DLD1 (cell line): ENCODE measurements around the gene ABCG8.

Experiments
- in situ Hi-C: cut with HindIII; loops from 2 replicates; pipeline ENCODE4 v1.10.0; 2017; ENCODE audit warnings: low sequenced_read_pairs

Gene ABCG8

DNA sequence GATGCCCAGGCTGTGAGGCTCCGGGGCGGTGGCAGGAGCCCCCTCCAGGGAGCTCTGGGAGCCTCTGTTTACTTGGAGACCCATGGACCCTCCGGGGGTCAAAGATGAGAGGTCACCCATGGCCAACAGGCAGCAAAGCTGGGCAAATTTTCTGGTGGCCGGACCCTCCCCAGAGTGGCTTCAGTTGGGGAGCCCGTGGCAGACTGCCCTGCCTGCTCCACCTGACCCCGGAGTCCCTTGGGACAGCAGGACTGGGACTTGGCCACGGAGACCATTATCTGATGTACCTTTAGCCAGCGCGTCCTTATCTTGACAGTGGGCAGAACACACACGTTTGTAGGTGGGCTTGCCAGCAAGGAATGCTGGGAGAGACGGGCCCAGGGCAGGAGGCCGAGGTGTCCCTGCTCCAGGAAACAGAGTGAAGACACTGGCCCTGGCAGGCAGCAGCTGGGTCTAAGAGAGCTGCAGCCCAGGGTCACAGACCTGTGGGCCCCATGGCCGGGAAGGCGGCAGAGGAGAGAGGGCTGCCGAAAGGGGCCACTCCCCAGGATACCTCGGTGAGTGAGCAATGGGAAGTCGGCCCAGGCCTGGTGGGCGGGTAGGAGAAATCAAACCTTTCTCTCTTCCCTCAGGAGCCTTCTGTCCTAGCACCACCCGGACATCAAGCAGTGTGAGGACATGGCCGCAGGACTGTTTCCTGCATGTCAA is at the start of gene ABCG8, which contains the start of gene ABCG5:
Gene ABCG8 (plus strand): TSS at position 412 of the 708 bp plus-strand sequence. CDS start 83 bp downstream, at position 495.
Gene ABCG5 (minus strand): TSS at position 280 of the 708 bp plus-strand sequence. CDS start 160 bp downstream, at position 120.
- in situ Hi-C loops: no loop called here

DNA sequence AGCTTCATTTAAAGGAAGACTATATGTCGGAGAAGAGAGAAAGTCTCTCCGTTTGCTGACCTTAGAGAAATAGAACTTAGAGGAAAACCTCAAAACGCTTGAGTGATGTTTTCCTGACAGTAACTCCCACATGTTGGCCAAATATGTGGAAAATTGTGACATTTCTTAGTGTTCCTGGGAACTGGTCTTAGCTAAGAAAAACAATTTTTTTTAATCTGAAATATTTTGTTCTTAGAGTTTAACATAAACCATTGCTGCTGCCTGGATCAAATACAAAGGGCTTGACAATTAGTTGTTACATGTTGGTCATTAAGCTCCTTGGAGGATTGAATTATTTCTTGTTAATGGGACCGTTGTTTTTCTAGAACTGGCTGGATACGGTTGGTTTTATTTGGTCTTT is 48.6 kb upstream of the ABCG8 start:
- in situ Hi-C loops: no loop called here

- in situ Hi-C loops: no loop called here
These were observed 47.6 kb upstream of the ABCG8 start for GRCh38 chr2:43791035-43791765.

DNA sequence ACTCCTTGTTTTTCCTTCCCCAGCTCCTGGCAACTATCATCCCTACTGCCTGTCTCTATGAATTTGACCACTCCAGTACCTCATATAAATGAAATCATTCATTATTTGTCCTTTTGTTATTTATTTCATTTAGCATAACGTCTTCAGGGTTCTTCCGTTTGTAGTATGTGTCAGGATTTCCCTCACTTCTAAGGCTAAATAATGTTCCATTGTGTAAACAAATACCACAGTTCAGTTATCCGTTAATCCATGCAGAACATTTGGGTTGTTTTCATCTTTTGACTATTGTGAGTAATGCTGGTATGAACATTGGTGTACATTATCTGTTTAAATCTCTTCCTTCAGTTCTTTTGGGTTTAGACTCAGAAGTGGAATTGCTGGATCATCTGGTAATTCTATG is 46.1 kb upstream of the ABCG8 start:
- in situ Hi-C loops: no loop called here

GRCh38 chr2:43794956-43795355 is 43.8 kb upstream of the ABCG8 start:
- in situ Hi-C loops: no loop called here

- in situ Hi-C loops: no loop called here
These were observed 42.6 kb upstream of the ABCG8 start for GRCh38 chr2:43796206-43796605.

GRCh38 chr2:43798300-43798699 is 40.5 kb upstream of the ABCG8 start:
- in situ Hi-C loops: no loop called here

DNA sequence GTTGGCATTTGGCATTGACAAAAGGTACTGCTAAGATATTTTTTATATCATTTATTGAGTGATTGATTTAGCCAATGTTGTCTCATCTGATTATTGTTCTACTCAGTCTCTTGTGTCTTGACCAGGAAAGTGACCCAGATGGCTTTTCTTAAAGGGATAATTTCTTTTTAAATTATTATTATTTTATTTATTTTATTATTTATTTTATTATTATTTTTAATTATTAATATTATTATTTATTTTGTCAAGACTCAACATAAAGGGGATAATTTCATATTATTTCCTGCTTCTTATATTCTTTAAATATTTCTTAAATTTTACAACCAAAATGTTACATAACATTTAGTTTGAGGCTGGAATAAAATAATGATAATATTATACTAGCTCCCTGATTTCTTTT is 37.9 kb upstream of the ABCG8 start:
- in situ Hi-C loops: no loop called here

- in situ Hi-C loops: no loop called here
These were observed 36.6 kb upstream of the ABCG8 start for GRCh38 chr2:43802135-43802534.

DNA sequence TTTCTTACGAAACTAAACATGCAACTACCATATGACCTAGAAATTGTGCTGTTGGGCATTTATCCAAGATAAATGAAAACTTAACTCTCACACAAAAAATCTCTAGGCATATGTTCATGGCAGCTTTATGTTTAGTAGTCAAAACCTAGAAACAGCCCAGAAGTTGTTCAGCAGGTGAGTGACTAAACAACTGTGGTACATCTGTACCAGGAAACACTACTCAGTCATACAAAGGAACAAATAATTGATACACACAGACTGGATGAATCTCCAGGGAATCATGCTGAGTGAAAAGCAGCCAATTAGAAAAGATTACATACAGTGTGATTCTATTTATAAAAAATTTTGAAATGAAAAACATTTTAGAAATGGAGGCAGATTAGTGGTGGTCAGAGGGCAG is 35.7 kb upstream of the ABCG8 start:
- in situ Hi-C loops: no loop called here

- in situ Hi-C loops: no loop called here
These were observed 32.1 kb upstream of the ABCG8 start for GRCh38 chr2:43806719-43807031.

DNA sequence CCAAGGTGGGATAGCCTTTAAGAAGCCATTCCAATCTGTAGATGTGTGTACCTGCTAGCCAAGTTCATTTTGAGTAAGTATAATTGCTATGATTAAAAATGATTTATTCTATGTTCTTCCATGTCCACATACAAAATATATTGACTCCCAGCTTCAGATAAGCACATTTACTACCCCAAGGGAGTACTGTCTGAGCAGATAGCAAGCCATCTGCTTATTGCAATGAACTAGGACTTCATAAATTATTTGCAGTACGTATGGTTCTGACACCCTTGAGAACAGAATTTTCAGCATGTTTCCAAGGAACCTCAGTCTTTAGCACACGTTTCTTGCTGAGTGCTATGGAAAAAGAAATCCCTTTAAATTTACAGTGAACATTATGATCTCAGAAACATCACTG is 28.3 kb upstream of the ABCG8 start:
- in situ Hi-C loops: no loop called here

GRCh38 chr2:43810888-43811287 is 27.9 kb upstream of the ABCG8 start:
- in situ Hi-C loops: no loop called here

GRCh38 chr2:43812006-43812405 is 26.8 kb upstream of the ABCG8 start:
- in situ Hi-C loops: no loop called here

- in situ Hi-C loops: no loop called here
These were observed 25.8 kb upstream of the ABCG8 start for GRCh38 chr2:43812947-43813346.

DNA sequence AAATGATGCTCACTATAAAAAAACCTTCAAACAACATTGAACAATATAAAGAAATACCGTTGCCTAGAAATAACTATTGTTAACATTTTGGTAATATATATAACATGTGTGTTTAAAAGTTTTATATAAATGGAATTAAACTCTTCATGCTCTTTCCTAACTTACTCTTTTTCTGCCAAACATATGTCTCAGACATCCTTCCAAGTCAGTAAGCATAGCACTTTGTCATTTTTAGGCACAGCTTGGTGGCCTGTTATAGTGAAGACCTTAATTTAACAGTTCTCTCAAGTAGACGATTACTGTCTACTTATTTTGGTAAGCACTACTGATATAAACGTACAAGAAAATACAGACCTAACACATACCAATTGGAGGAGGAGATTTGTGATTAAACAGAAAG is 24.1 kb upstream of the ABCG8 start:
- in situ Hi-C loops: no loop called here

DNA sequence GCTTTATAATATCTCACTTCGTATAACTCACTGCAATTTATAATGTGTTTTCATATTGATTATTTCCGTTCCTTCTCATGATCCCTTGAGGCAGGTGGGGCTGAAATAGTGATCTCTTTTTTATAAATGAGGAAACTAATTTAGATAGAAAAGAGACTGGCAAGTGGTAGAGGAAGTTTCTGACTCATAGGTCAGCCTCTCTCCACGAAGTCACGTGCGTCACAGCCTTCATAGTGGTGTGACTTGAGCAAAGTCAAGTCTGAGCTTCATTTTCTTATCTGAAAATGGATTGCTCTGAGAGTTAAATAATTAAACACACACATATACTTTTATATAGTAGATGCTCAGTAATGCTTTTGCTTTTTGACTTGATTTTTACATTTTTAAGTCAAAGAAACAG is 20.0 kb upstream of the ABCG8 start:
- in situ Hi-C loops: no loop called here

- in situ Hi-C loops: no loop called here
These were observed 19.1 kb upstream of the ABCG8 start for GRCh38 chr2:43819491-43820163.

- in situ Hi-C loops: no loop called here
These were observed 15.9 kb upstream of the ABCG8 start for GRCh38 chr2:43822839-43823238.

GRCh38 chr2:43823751-43824150 is 15.0 kb upstream of the ABCG8 start:
- in situ Hi-C loops: no loop called here

- in situ Hi-C loops: no loop called here
These were observed 14.3 kb upstream of the ABCG8 start for GRCh38 chr2:43824512-43824911.

GRCh38 chr2:43824951-43825493 is 13.7 kb upstream of the ABCG8 start:
- in situ Hi-C loops: no loop called here
